Muscle layer of colon (tissue), 2 donors: ENCODE data around the gene C3.
A peak's percentile ranks its signal among the peaks of the same experiment; 100 is the strongest.

Experiments used
- H3K27ac ChIP-seq: one replicate; pipeline ENCODE4 v1.7.0; 2013; ENCODE audit warnings: low read depth, mild to moderate bottlenecking, low read length, moderate library complexity
- H3K27me3 ChIP-seq, 2 donors: one replicate each; pipeline ENCODE4 v1.7.0; 2013; ENCODE audit warnings: low read length in 2 of 2, mild to moderate bottlenecking in 2 of 2; ENCODE audit not compliant: insufficient read depth in 2 of 2, control insufficient read depth in 1 of 2
- H3K36me3 ChIP-seq: one replicate; pipeline ENCODE4 v1.7.0; 2013; ENCODE audit warnings: mild to moderate bottlenecking, low read length; ENCODE audit not compliant: insufficient read depth
- H3K4me1 ChIP-seq: one replicate; pipeline ENCODE4 v1.7.0; 2013; ENCODE audit warnings: mild to moderate bottlenecking, low read length; ENCODE audit not compliant: insufficient read depth
- H3K4me3 ChIP-seq, 2 donors: one replicate each; pipeline ENCODE4 v1.7.0; 2013; ENCODE audit warnings: low read length in 2 of 2, low read depth in 1 of 2, mild to moderate bottlenecking in 1 of 2, moderate library complexity in 1 of 2
- H3K9ac ChIP-seq: one replicate; pipeline ENCODE4 v1.7.0; 2013; ENCODE audit warnings: low read length
- H3K9me3 ChIP-seq: one replicate; pipeline ENCODE4 v1.7.0; 2013; ENCODE audit warnings: mild to moderate bottlenecking, low read length
- donor health status: abdominal sarcoma.
- donor health status: Adenocarcinoma of cecum.

C3 gene

GRCh38 chr19:6743066-6743465 is 22.6 kb upstream of the C3 start:
- peaks cover 37% of the 10 kb centered on the region for H3K4me1 ChIP-seq
- peaks cover 37% of the 10 kb centered on the region for H3K36me3 ChIP-seq

GRCh38 chr19:6740589-6741343 is 20.3 kb upstream of the C3 start:
- Histone ChIP-seq H3K9ac (peak overlapping the region; percentile 80), H3K36me3 (peaks cover 21% of the 10 kb centered on the region), H3K4me3 (peak overlapping the region; percentile 87 to 95), H3K27ac (peak overlapping the region; percentile 92), H3K4me1 (peaks cover 46% of the 10 kb centered on the region), H3K27me3 (no peaks in the 10 kb centered on the region), H3K9me3 (no peaks in the 10 kb centered on the region)

More at GRCh38 chr19:6743066-6743465, 22.6 kb upstream of the C3 start:
- no peak overlapping the region for H3K27ac ChIP-seq
- no peak overlapping the region for H3K9ac ChIP-seq
- no peaks in the 10 kb centered on the region for H3K27me3 ChIP-seq
- no peak overlapping the region for H3K4me3 ChIP-seq
- H3K9me3 ChIP-seq, result no peaks in the 10 kb centered on the region

- H3K36me3 ChIP-seq, result peaks cover 16% of the 10 kb centered on the region
- H3K27ac ChIP-seq, result peak overlapping the region; percentile 92
- H3K4me3 ChIP-seq, result peak overlapping the region; percentile 87 to 95
- H3K4me1 ChIP-seq, result peaks cover 46% of the 10 kb centered on the region
- no peaks in the 10 kb centered on the region for H3K27me3 ChIP-seq
- no peaks in the 10 kb centered on the region for H3K9me3 ChIP-seq
- peak overlapping the region; percentile 80 for H3K9ac ChIP-seq
Observed at GRCh38 chr19:6739883-6740588, 19.6 kb upstream of the C3 start.

GRCh38 chr19:6739390-6739882 is 19.0 kb upstream of the C3 start, which contains the start of gene TRIP10:
Gene TRIP10 (plus strand): TSS chr19:6739680. CDS start chr19:6739762, 82 bp downstream.
- Histone ChIP-seq H3K36me3 (peaks cover 15% of the 10 kb centered on the region), H3K27me3 (no peaks in the 10 kb centered on the region), H3K9me3 (no peaks in the 10 kb centered on the region), H3K9ac (peak within 1 kb of the TSS; percentile 80), H3K4me1 (peaks cover 40% of the 10 kb centered on the region), H3K4me3 (peak within 1 kb of the TSS; percentile 87 to 95), H3K27ac (peak within 1 kb of the TSS; percentile 98)

- Histone ChIP-seq H3K27me3 (no peaks in the 10 kb centered on the region), H3K9ac (peak overlapping the region; percentile 11), H3K4me1 (peaks cover 35% of the 10 kb centered on the region), H3K27ac (peak overlapping the region; percentile 98), H3K9me3 (no peaks in the 10 kb centered on the region), H3K4me3 (peak overlapping the region; percentile 50 to 55), H3K36me3 (peaks cover 10% of the 10 kb centered on the region)
Observed at GRCh38 chr19:6738787-6739389, 18.4 kb upstream of the C3 start.

- Histone ChIP-seq H3K36me3 (peaks cover 5% of the 10 kb centered on the region), H3K4me1 (peaks cover 32% of the 10 kb centered on the region), H3K9me3 (no peaks in the 10 kb centered on the region), H3K27me3 (no peaks in the 10 kb centered on the region), H3K9ac (peak overlapping the region; percentile 4), H3K27ac (peak overlapping the region; percentile 98), H3K4me3 (peak overlapping the region in 1 of 2 donors; percentile 50)
Observed at GRCh38 chr19:6737873-6738786, 17.7 kb upstream of the C3 start.

- Histone ChIP-seq H3K4me1 (peaks cover 32% of the 10 kb centered on the region), H3K4me3 (peak within 1 kb of the TSS; percentile 31 to 85), H3K9ac (peak within 1 kb of the TSS; percentile 54), H3K27me3 (no peaks in the 10 kb centered on the region), H3K27ac (peak within 1 kb of the TSS; percentile 98), H3K9me3 (no peaks in the 10 kb centered on the region), H3K36me3 (peaks cover 6% of the 10 kb centered on the region)
Observed at GRCh38 chr19:6737284-6737872, 16.9 kb upstream of the C3 start, which contains the start of gene GPR108. Gene GPR108 (minus strand): TSS chr19:6737580. CDS start chr19:6737576, 4 bp downstream.

GRCh38 chr19:6736917-6737283 is 16.4 kb upstream of the C3 start:
- Histone ChIP-seq H3K4me1 (peaks cover 28% of the 10 kb centered on the region), H3K27me3 (no peaks in the 10 kb centered on the region), H3K27ac (peak overlapping the region; percentile 97), H3K9ac (peak overlapping the region; percentile 54), H3K36me3 (peaks cover 11% of the 10 kb centered on the region), H3K4me3 (peak overlapping the region; percentile 31 to 85), H3K9me3 (no peaks in the 10 kb centered on the region)

- no peaks in the 10 kb centered on the region for H3K9me3 ChIP-seq
- peaks cover 15% of the 10 kb centered on the region for H3K36me3 ChIP-seq
- H3K9ac ChIP-seq, result peak overlapping the region; percentile 54
- H3K27me3 ChIP-seq, result no peaks in the 10 kb centered on the region
- H3K4me1 ChIP-seq, result peaks cover 28% of the 10 kb centered on the region
- H3K27ac ChIP-seq, result peak overlapping the region; percentile 97
- peak overlapping the region; percentile 31 to 85 for H3K4me3 ChIP-seq
Observed at GRCh38 chr19:6736169-6736916, 15.9 kb upstream of the C3 start.
